HepG2 (cell line): Measurements from ENCODE around the gene ZNF341. TPM values are rescaled to one million over a fixed set of nuclear protein-coding genes. Genes with fewer than 3 reads are reported as not detected.
A peak's percentile ranks its signal among the peaks of the same experiment; 100 is the strongest.

Experiments
- ESRRA ChIP-seq: sonication (generic); formaldehyde crosslinking; IDR thresholded peaks from 2 replicates; pipeline ENCODE4 v1.5.1; 2020; ENCODE audit warnings: mild to moderate bottlenecking, low read depth, missing genetic modification reagents
- HIVEP1 ChIP-seq: sonication (generic); formaldehyde crosslinking; IDR thresholded peaks from 2 replicates; pipeline ENCODE4 v1.4.0; 2020; ENCODE audit warnings: mild to moderate bottlenecking, missing genetic modification reagents
- IKZF4 ChIP-seq: sonication (generic); formaldehyde crosslinking; IDR thresholded peaks from 2 replicates; pipeline ENCODE4 v1.5.1; 2020; ENCODE audit warnings: borderline replicate concordance, mild to moderate bottlenecking, low read depth, missing genetic modification reagents; ENCODE audit errors: not compliant biosample characterization
- MED13 ChIP-seq: sonication (generic); formaldehyde crosslinking; IDR thresholded peaks from 2 replicates; pipeline ENCODE4 v1.5.0; 2020; ENCODE audit warnings: missing genetic modification reagents
- MIER3 ChIP-seq: IDR thresholded peaks from 2 replicates; pipeline ENCODE4 v1.6.1; 2016; ENCODE audit warnings: missing compliant biosample characterization, borderline replicate concordance
- MXD4 ChIP-seq: IDR thresholded peaks from 2 replicates; pipeline ENCODE4 v1.6.1; 2016; ENCODE audit warnings: mild to moderate bottlenecking, missing biosample characterization, missing genetic modification reagents
- POLR2A ChIP-seq, 2 experiments: IDR thresholded peaks; 2 replicates each; pipeline ENCODE4 v1.6.1; 2011; ENCODE audit warnings: low read depth in 2 of 2, low read length in 2 of 2, mild to moderate bottlenecking in 1 of 2, moderate library complexity in 1 of 2; ENCODE audit not compliant: insufficient read depth in 1 of 2
- SOX6 ChIP-seq, 2 experiments: fragments of 450-650 bp in 1 of 2; sonication (generic) in 1 of 2; formaldehyde crosslinking in 1 of 2; IDR thresholded peaks; 2 replicates each; pipeline versions ENCODE4 v1.4.0 to v1.6.1; 2017 to 2020; ENCODE audit warnings: antibody characterized with exemption in 1 of 2, mild to moderate bottlenecking in 1 of 2, missing genetic modification reagents in 1 of 2
- TCF12 ChIP-seq, 2 experiments: fragments of 450-650 bp in 1 of 2; sonication (generic) in 1 of 2; formaldehyde crosslinking in 1 of 2; IDR thresholded peaks; 2 replicates each; pipeline versions ENCODE4 v1.6.1 to v1.8.0; 2017 to 2022; ENCODE audit warnings: antibody characterized with exemption in 1 of 2, mild to moderate bottlenecking in 1 of 2, missing genetic modification reagents in 1 of 2, moderate library complexity in 1 of 2
- TOPORS ChIP-seq: sonication (generic); formaldehyde crosslinking; IDR thresholded peaks from 2 replicates; pipeline ENCODE4 v1.8.0; 2023; ENCODE audit warnings: mild to moderate bottlenecking, missing genetic modification reagents
- TSC22D2 ChIP-seq: sonication (generic); formaldehyde crosslinking; IDR thresholded peaks from 2 replicates; pipeline ENCODE4 v1.5.1; 2020; ENCODE audit warnings: missing genetic modification reagents, mild to moderate bottlenecking, borderline replicate concordance
- ZNF101 ChIP-seq: sonication (generic); formaldehyde crosslinking; IDR thresholded peaks from 2 replicates; pipeline ENCODE4 v1.4.0; 2020; ENCODE audit warnings: mild to moderate bottlenecking, low read depth, missing genetic modification reagents, borderline replicate concordance
- ZNF430 ChIP-seq: sonication (generic); formaldehyde crosslinking; IDR thresholded peaks from 2 replicates; pipeline ENCODE4 v1.9.0; 2021; ENCODE audit warnings: mild to moderate bottlenecking, missing genetic modification reagents
- ZNF746 ChIP-seq: sonication (generic); formaldehyde crosslinking; IDR thresholded peaks from 2 replicates; pipeline ENCODE4 v1.8.0; 2022; ENCODE audit warnings: mild to moderate bottlenecking, missing genetic modification reagents
- ZNF788 ChIP-seq: sonication (generic); formaldehyde crosslinking; IDR thresholded peaks from 2 replicates; pipeline ENCODE4 v1.5.0; 2020; ENCODE audit warnings: mild to moderate bottlenecking, missing genetic modification reagents, borderline replicate concordance
- polyA plus RNA-seq, 8 experiments: library from polyadenylated mRNA; depleted of rRNA in 3 of 8; stranded (reverse) in 7 of 8; unstranded in 1 of 8; fragments of >200 nt; fragmentation: Illumina TruSeq in 4 of 8; extraction: Trizol in 4 of 8; gene quantifications; 2 replicates each; pipeline versions ENCODE4 v1.2.1 to v1.2.3, GENCODE V29; 2011 to 2016; ENCODE audit warnings: low read depth in 4 of 8, missing spikeins in 1 of 8, mixed read lengths in 1 of 8; ENCODE audit not compliant: insufficient read depth in 1 of 8
- total RNA-seq, 5 experiments: library from RNA; depleted of rRNA; stranded (reverse); fragments of >200 nt; fragmentation: Illumina TruSeq; extraction: Trizol; gene quantifications; 2 replicates each; pipeline ENCODE4 v1.2.3, GENCODE V29; 2016; ENCODE audit warnings: low read depth in 1 of 5
- TF ChIP-seq, protein P1 (sequence below): sonication (generic); formaldehyde crosslinking; conservative IDR thresholded peaks from 2 replicates; pipeline ENCODE4 v1.4.0; 2020; ENCODE audit warnings: mild to moderate bottlenecking, missing genetic modification reagents, moderate library complexity
- TF ChIP-seq, protein P2 (sequence below): sonication (generic); formaldehyde crosslinking; IDR thresholded peaks from 2 replicates; pipeline ENCODE4 v1.4.0; 2020; ENCODE audit warnings: missing genetic modification reagents
- TF ChIP-seq, protein P3 (sequence below): sonication (generic); formaldehyde crosslinking; IDR thresholded peaks from 2 replicates; pipeline ENCODE4 v1.5.0; 2020; ENCODE audit warnings: mild to moderate bottlenecking, missing genetic modification reagents, borderline replicate concordance
- TF ChIP-seq, protein P4 (sequence below): sonication (generic); formaldehyde crosslinking; IDR thresholded peaks from 2 replicates; pipeline ENCODE4 v1.8.0; 2022; ENCODE audit warnings: missing genetic modification reagents, low read depth, mild to moderate bottlenecking, borderline replicate concordance

Gene ZNF341
- total and polyA plus RNA-seq, 2 of the 13 experiments (the other 11 are each of a cell fraction or from before 2014, with no cell fraction given) = 1.1 to 2.2 TPM

DNA sequence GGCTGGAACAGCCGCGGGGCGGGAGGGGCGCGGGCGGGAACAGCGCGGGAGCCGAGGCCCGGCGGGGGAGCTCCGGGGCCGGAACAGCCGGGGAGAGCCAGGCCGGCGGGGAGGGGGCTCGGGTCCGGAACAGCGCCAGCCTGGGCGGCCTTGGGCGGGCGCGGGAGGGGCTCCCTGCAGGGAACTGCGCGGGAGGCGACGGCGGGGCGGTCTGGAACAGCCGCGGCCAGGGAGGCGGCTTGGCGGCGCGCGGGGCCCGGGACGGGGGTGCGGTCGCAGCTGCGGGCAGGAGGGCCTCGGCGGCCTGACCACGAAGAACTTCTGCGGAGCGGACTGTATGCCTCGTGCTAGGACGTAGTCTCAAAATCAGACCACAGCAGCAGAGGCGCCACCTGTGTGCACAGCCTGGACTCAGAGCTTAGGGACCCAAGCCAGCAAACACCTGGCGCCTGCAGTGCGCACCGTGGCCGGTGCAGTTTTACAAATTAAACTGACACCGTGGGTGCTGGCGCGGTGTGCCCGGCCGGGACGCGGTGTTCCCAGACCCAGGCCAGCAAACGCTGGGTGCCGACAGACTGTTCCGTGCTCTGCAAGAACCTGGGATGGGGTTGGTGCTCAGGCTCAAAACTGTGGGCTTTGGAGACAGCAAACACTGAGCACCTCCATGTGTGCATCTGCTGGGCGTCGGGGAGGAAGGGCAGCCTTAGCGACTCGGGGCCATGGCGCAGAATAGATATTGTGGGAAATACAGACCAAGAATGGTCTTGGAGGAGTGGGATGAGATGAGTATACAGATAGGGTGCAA lies 572 bp downstream of the ZNF341 start (continued):
- TF ChIP-seq, protein P1, sequence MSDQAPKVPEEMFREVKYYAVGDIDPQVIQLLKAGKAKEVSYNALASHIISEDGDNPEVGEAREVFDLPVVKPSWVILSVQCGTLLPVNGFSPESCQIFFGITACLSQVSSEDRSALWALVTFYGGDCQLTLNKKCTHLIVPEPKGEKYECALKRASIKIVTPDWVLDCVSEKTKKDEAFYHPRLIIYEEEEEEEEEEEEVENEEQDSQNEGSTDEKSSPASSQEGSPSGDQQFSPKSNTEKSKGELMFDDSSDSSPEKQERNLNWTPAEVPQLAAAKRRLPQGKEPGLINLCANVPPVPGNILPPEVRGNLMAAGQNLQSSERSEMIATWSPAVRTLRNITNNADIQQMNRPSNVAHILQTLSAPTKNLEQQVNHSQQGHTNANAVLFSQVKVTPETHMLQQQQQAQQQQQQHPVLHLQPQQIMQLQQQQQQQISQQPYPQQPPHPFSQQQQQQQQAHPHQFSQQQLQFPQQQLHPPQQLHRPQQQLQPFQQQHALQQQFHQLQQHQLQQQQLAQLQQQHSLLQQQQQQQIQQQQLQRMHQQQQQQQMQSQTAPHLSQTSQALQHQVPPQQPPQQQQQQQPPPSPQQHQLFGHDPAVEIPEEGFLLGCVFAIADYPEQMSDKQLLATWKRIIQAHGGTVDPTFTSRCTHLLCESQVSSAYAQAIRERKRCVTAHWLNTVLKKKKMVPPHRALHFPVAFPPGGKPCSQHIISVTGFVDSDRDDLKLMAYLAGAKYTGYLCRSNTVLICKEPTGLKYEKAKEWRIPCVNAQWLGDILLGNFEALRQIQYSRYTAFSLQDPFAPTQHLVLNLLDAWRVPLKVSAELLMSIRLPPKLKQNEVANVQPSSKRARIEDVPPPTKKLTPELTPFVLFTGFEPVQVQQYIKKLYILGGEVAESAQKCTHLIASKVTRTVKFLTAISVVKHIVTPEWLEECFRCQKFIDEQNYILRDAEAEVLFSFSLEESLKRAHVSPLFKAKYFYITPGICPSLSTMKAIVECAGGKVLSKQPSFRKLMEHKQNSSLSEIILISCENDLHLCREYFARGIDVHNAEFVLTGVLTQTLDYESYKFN (CRISPR knock-in tag) = peak; percentile 67
- TF ChIP-seq HIVEP1 (CRISPR knock-in tag) = peak; percentile 86
- TF ChIP-seq MIER3 (CRISPR knock-in tag) = no peak; the same call in none of the 2 replicates
- TF ChIP-seq TOPORS = peak; percentile 91
- TF ChIP-seq MXD4 = peak; percentile 79
- TF ChIP-seq ZNF101 = no peak
- TF ChIP-seq POLR2A (IDR thresholded peaks at IDR 0.05; ENCODE audit: insufficient read depth in 1 of 2, low read depth in 2 of 2, low read length in 2 of 2) = peak; percentile 71 to 96
- no peak for TF ChIP-seq SOX6 (IDR thresholded peaks at IDR 0.05)
- no peak; the same call in none of the 2 replicates for TF ChIP-seq SOX6 (CRISPR knock-in tag; IDR thresholded peaks at IDR 0.05)
- TF ChIP-seq, protein P2, sequence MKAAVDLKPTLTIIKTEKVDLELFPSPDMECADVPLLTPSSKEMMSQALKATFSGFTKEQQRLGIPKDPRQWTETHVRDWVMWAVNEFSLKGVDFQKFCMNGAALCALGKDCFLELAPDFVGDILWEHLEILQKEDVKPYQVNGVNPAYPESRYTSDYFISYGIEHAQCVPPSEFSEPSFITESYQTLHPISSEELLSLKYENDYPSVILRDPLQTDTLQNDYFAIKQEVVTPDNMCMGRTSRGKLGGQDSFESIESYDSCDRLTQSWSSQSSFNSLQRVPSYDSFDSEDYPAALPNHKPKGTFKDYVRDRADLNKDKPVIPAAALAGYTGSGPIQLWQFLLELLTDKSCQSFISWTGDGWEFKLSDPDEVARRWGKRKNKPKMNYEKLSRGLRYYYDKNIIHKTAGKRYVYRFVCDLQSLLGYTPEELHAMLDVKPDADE (CRISPR knock-in tag) = no peak
- peak; percentile 98 for TF ChIP-seq IKZF4 (CRISPR knock-in tag)
- TF ChIP-seq ZNF430 (CRISPR knock-in tag) = peak; percentile 79
- TF ChIP-seq ZNF788 = peak; percentile 89
- TF ChIP-seq MED13 (CRISPR knock-in tag) = peak; percentile 13; the same call in 1 of the 2 replicates
- no peak for TF ChIP-seq TCF12 (IDR thresholded peaks at IDR 0.05)
- peak; percentile 75; the same call in 1 of the 2 replicates for TF ChIP-seq TCF12 (CRISPR knock-in tag; IDR thresholded peaks at IDR 0.05)
- TF ChIP-seq, protein P3, sequence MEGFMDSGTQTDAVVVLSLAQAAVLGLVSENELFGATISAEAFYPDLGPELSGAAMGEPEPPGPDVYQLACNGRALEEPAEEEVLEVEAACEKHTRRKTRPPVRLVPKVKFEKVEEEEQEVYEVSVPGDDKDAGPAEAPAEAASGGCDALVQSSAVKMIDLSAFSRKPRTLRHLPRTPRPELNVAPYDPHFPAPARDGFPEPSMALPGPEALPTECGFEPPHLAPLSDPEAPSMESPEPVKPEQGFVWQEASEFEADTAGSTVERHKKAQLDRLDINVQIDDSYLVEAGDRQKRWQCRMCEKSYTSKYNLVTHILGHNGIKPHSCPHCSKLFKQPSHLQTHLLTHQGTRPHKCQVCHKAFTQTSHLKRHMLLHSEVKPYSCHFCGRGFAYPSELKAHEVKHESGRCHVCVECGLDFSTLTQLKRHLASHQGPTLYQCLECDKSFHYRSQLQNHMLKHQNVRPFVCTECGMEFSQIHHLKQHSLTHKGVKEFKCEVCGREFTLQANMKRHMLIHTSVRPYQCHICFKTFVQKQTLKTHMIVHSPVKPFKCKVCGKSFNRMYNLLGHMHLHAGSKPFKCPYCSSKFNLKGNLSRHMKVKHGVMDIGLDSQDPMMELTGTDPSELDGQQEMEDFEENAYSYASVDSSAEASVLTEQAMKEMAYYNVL (CRISPR knock-in tag) = peak; percentile 4; the same call in 1 of the 2 replicates
- TF ChIP-seq, protein P4, sequence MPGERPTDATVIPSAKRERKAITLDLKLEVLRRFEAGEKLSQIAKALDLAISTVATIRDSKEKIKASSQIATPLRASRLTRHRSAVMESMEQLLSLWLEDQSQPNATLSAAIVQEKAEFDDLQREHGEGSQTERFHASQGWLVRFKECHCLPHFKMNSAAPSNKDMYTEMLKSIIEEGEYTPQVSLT (CRISPR knock-in tag) = no peak; the same call in 1 of the 2 replicates
- peak; percentile 84 for TF ChIP-seq ESRRA (CRISPR knock-in tag)
- TF ChIP-seq TSC22D2 (CRISPR knock-in tag) = peak; percentile 49
- peak; percentile 82; the same call in 1 of the 2 replicates for TF ChIP-seq ZNF746 (CRISPR knock-in tag)
